PC-3 (cell line): ENCODE data around the gene SULF2. TPM values are rescaled to one million over a fixed set of nuclear protein-coding genes. Genes with fewer than 3 reads are reported as not detected.
A peak's percentile ranks its signal among the peaks of the same experiment; 100 is the strongest.

Source experiments
- ATAC-seq: fragments of 200-7000 bp; cut with Tn5 transposase; 2 replicates; pipeline ENCODE4 v1.9.1; 2020; ENCODE audit warnings: mild to moderate bottlenecking, moderate library complexity
- BruUV-seq: library from RNA; stranded (reverse); fragments of 400-500 nt; replicated peaks from 2 replicates; lab custom pipeline; 2021; lab: Mats Ljungman, UMichigan
- CTCF ChIA-PET: fragments of 300-600 bp; sonication (Branson Sonifier 250); formaldehyde crosslinking; loops from one replicate; lab custom pipeline; 2022; ENCODE audit warnings: antibody characterized with exemption; lab: Charles Lee
- POLR2A ChIA-PET: fragments of 300-600 bp; sonication (Branson Sonifier 250); formaldehyde crosslinking; loops from one replicate; lab custom pipeline; 2022; ENCODE audit warnings: antibody characterized with exemption; ENCODE audit not compliant: unreplicated experiment; lab: Charles Lee
- DNase-seq: peaks from one replicate; pipeline ENCODE4 v3.0.0-alpha.2; 2015
- H2AFZ ChIP-seq: fragments of 300-600 bp; sonication (generic); 2 replicates; pipeline ENCODE4 v1.6.0; 2016; ENCODE audit warnings: antibody characterized with exemption, low read length
- H3F3A ChIP-seq: fragments of 300-600 bp; sonication (generic); one replicate; pipeline ENCODE4 v1.6.0; 2017; ENCODE audit warnings: antibody characterized with exemption, low read length, control low read depth, mild to moderate bottlenecking; ENCODE audit not compliant: unreplicated experiment
- H3K27ac ChIP-seq: fragments of 300-600 bp; sonication (generic); 2 replicates; pipeline ENCODE4 v1.5.1; 2016; ENCODE audit warnings: mild to moderate bottlenecking, low read length
- H3K27me3 ChIP-seq: fragments of 300-600 bp; sonication (generic); 2 replicates; pipeline ENCODE4 v1.6.1; 2016; ENCODE audit warnings: low read length, mixed read lengths
- H3K36me3 ChIP-seq: fragments of 300-600 bp; sonication (generic); 2 replicates; pipeline ENCODE4 v1.6.1; 2016; ENCODE audit warnings: low read depth, mixed run types, low read length, mixed read lengths
- H3K4me1 ChIP-seq: fragments of 300-600 bp; sonication (generic); 2 replicates; pipeline ENCODE4 v1.5.1; 2016; ENCODE audit warnings: low read length; ENCODE audit not compliant: insufficient read depth
- H3K4me2 ChIP-seq: fragments of 300-600 bp; sonication (generic); 2 replicates; pipeline ENCODE4 v1.6.0; 2016; ENCODE audit warnings: low read length
- H3K4me3 ChIP-seq: fragments of 300-600 bp; sonication (generic); 2 replicates; pipeline ENCODE4 v1.5.1; 2016; ENCODE audit warnings: mild to moderate bottlenecking, low read length, mixed read lengths
- H3K79me2 ChIP-seq: fragments of 300-600 bp; sonication (generic); 2 replicates; pipeline ENCODE4 v1.6.1; 2017; ENCODE audit warnings: low read length, mixed read lengths
- H3K9ac ChIP-seq: fragments of 300-600 bp; sonication (generic); 2 replicates; pipeline ENCODE4 v1.6.0; 2016; ENCODE audit warnings: mild to moderate bottlenecking, low read length
- H3K9me2 ChIP-seq: fragments of 300-600 bp; sonication (generic); replicated peaks from 2 replicates; pipeline ENCODE4 v1.6.1; 2016; ENCODE audit warnings: mixed run types, low read length, mixed read lengths
- H3K9me3 ChIP-seq: fragments of 300-600 bp; sonication (generic); 2 replicates; pipeline ENCODE4 v1.6.1; 2016; ENCODE audit warnings: low read length, mixed read lengths
- H4K20me1 ChIP-seq: fragments of 300-600 bp; sonication (generic); 2 replicates; pipeline ENCODE4 v1.6.1; 2016; ENCODE audit warnings: low read length, mixed read lengths
- EZH2 ChIP-seq: fragments of 300-600 bp; sonication (generic); IDR thresholded peaks from one replicate; pipeline ENCODE4 v1.6.1; 2017; ENCODE audit warnings: antibody characterized with exemption, mild to moderate bottlenecking, low read length; ENCODE audit not compliant: unreplicated experiment
- EZH2phosphoT487 ChIP-seq: fragments of 300-600 bp; sonication (generic); IDR thresholded peaks from 2 replicates; pipeline ENCODE4 v1.6.1; 2018; ENCODE audit warnings: mild to moderate bottlenecking, antibody characterized with exemption, low read length, borderline replicate concordance
- intact Hi-C: fragments of 100-400 bp; cut with micrococcal nuclease; formaldehyde crosslinking; loops from 2 replicates; pipeline ENCODE4 v1.9.0; 2023
- total RNA-seq: library from RNA; depleted of rRNA; stranded (reverse); fragments of >200 nt; gene quantifications from 2 replicates; pipeline ENCODE4 v1.2.3, GENCODE V29; 2014
- TF ChIP-seq, protein P1 (sequence below): fragments of 300-600 bp; sonication (generic); conservative IDR thresholded peaks from 2 replicates; pipeline ENCODE4 v1.5.1; 2017; ENCODE audit warnings: antibody characterized with exemption, low read depth, mild to moderate bottlenecking, low read length

Gene SULF2
- total RNA-seq, 1 experiment from 2014 or later, result 340 TPM

- intact Hi-C loops, result loop anchor here (10.0 kb wide), 1 partner anchor 231 kb away; no protein-coding TSS in a partner anchor
- H3K79me2 ChIP-seq, result peaks cover 76% of the 10 kb centered on the region
- ATAC-seq (no peak), DNase-seq (no peak)
- H3K9ac ChIP-seq, result peak overlapping the region; percentile 88
- peaks cover 40% of the 10 kb centered on the region for H4K20me1 ChIP-seq
- peaks cover 4% of the 10 kb centered on the region for H3F3A ChIP-seq
- POLR2A ChIA-PET, result no interaction called here
- H3K27me3 ChIP-seq, result no peaks in the 10 kb centered on the region
- H3K27ac ChIP-seq, result peak overlapping the region; percentile 57
- no peaks in the 10 kb centered on the region for H3K9me2 ChIP-seq
- CTCF ChIA-PET, result interaction anchor here (0.9 kb wide), 1 partner anchor 836 kb away, joined by 3 read pairs; no protein-coding TSS in a partner anchor
- BruUV-seq, result no TSS peak
- H3K4me3 ChIP-seq, result peak overlapping the region; percentile 96
- H2AFZ ChIP-seq, result no peak overlapping the region
- H3K9me3 ChIP-seq, result no peaks in the 10 kb centered on the region
- TF ChIP-seq EZH2 (no peak), EZH2phosphoT487 (no peak)
- TF ChIP-seq, protein P1, sequence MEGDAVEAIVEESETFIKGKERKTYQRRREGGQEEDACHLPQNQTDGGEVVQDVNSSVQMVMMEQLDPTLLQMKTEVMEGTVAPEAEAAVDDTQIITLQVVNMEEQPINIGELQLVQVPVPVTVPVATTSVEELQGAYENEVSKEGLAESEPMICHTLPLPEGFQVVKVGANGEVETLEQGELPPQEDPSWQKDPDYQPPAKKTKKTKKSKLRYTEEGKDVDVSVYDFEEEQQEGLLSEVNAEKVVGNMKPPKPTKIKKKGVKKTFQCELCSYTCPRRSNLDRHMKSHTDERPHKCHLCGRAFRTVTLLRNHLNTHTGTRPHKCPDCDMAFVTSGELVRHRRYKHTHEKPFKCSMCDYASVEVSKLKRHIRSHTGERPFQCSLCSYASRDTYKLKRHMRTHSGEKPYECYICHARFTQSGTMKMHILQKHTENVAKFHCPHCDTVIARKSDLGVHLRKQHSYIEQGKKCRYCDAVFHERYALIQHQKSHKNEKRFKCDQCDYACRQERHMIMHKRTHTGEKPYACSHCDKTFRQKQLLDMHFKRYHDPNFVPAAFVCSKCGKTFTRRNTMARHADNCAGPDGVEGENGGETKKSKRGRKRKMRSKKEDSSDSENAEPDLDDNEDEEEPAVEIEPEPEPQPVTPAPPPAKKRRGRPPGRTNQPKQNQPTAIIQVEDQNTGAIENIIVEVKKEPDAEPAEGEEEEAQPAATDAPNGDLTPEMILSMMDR, result no peak
- peaks cover 16% of the 10 kb centered on the region for H3K36me3 ChIP-seq
- peaks cover 45% of the 10 kb centered on the region for H3K4me1 ChIP-seq
- peak overlapping the region; percentile 94 for H3K4me2 ChIP-seq
Observed at GRCh38 chr20:47783828-47784598, 1.3 kb downstream of the SULF2 start.

DNA sequence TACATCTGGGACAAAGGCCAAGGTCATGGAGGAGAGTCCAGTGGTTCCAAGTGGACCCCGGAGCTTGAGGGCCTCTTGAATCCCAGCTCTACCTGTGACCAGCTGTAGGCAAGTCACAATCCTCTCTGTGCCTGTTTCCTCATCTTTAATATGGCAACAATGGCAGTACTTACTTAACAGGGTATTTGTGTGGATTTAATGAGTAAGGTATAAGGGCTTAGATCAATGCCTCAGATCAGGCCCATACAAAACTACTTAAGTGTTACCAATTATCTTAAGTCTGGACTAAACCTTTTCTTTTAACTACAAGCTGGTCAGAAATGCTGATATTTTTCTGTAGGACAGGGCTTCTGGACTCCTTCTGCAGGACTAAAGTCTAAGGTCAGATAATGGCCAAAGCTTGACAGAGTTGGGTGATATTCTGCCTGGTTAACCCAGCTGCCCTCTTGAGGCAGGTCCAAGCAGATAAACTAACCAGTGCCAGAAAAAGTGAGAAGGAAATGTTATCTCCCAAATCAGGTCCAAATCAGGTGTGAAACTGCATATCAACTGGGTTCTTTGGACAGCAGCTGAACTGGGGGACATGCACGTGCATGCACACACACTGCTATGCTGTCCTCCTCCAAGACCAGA is 2.2 kb downstream of the SULF2 start:
- BruUV-seq, result TSS peak; percentile 30
- H3F3A ChIP-seq, result peaks cover under 1% of the 10 kb centered on the region
- peaks cover 35% of the 10 kb centered on the region for H3K4me1 ChIP-seq
- H3K9me2 ChIP-seq, result no peaks in the 10 kb centered on the region
- H4K20me1 ChIP-seq, result peaks cover 50% of the 10 kb centered on the region
- H3K27me3 ChIP-seq, result no peaks in the 10 kb centered on the region
- H3K79me2 ChIP-seq, result peaks cover 86% of the 10 kb centered on the region
- ATAC-seq (no peak), DNase-seq (no peak)
- H2AFZ ChIP-seq, result no peak overlapping the region
- TF ChIP-seq EZH2 (no peak), EZH2phosphoT487 (no peak)
- TF ChIP-seq, protein P1, result peak; percentile 34; the same call in 1 of the 2 replicates
- H3K27ac ChIP-seq, result no peak overlapping the region
- peak overlapping the region; percentile 96 for H3K4me3 ChIP-seq
- CTCF ChIA-PET, result no interaction called here
- intact Hi-C loops, result loop anchor here (10.0 kb wide), 1 partner anchor 232 kb away; no protein-coding TSS in a partner anchor
- H3K9me3 ChIP-seq, result no peaks in the 10 kb centered on the region
- H3K9ac ChIP-seq, result 0 out of 2 replicates have a peak overlapping the region, but pooled peaks have one; percentile 88
- H3K4me2 ChIP-seq, result peak overlapping the region; percentile 94
- POLR2A ChIA-PET, result no interaction called here
- peaks cover 19% of the 10 kb centered on the region for H3K36me3 ChIP-seq
